Calu3 (cell line): ENCODE results near the gene NDUFB2. TPM values are rescaled to one million over a fixed set of nuclear protein-coding genes. Genes with fewer than 3 reads are reported as not detected.

Experiments used
- BruUV-seq: library from RNA; stranded (reverse); fragments of 400-500 nt; replicated peaks from 2 replicates; lab custom pipeline; 2021; lab: Mats Ljungman, UMichigan
- CTCF ChIA-PET: fragments of 300-600 bp; sonication (Branson Sonifier 250); formaldehyde crosslinking; loops from one replicate; lab custom pipeline; 2022; ENCODE audit warnings: antibody characterized with exemption; lab: Charles Lee
- DNase-seq: peaks from one replicate; pipeline ENCODE4 v3.0.0; 2022
- H3K27ac Mint-ChIP-seq: one replicate; pipeline ENCODE4 v1.8.0; 2022; ENCODE audit warnings: mixed read lengths; ENCODE audit not compliant: unreplicated experiment
- H3K27me3 Mint-ChIP-seq: one replicate; pipeline ENCODE4 v1.8.0; 2022; ENCODE audit warnings: mixed read lengths; ENCODE audit not compliant: unreplicated experiment
- H3K36me3 Mint-ChIP-seq: one replicate; pipeline ENCODE4 v1.8.0; 2022; ENCODE audit warnings: mild to moderate bottlenecking, moderate library complexity, mixed read lengths; ENCODE audit not compliant: insufficient read depth, unreplicated experiment
- H3K4me1 Mint-ChIP-seq: one replicate; pipeline ENCODE4 v1.8.0; 2022; ENCODE audit warnings: mild to moderate bottlenecking, low read depth, mixed read lengths; ENCODE audit not compliant: unreplicated experiment
- H3K4me3 Mint-ChIP-seq: one replicate; pipeline ENCODE4 v1.8.0; 2022; ENCODE audit warnings: mild to moderate bottlenecking, low read depth, moderate library complexity, mixed read lengths; ENCODE audit not compliant: unreplicated experiment
- H3K9me3 Mint-ChIP-seq: one replicate; pipeline ENCODE4 v1.8.0; 2022; ENCODE audit warnings: low read depth, mixed read lengths; ENCODE audit not compliant: unreplicated experiment
- CTCF ChIP-seq: fragments of 200-600 bp; IDR thresholded peaks from one replicate; pipeline ENCODE4 v1.8.0; 2022; ENCODE audit warnings: antibody characterized with exemption; ENCODE audit not compliant: unreplicated experiment
- intact Hi-C: fragments of 100-400 bp; cut with micrococcal nuclease; formaldehyde crosslinking; loops from one replicate; pipeline ENCODE4 v1.10.0; 2022; ENCODE audit not compliant: unreplicated experiment
- total RNA-seq: library from RNA; stranded (reverse); gene quantifications from 2 replicates; pipeline ENCODE4 v1.2.3, GENCODE V29; 2022

Gene NDUFB2
- total RNA-seq, 1 experiment from 2014 or later = 128 TPM

DNA sequence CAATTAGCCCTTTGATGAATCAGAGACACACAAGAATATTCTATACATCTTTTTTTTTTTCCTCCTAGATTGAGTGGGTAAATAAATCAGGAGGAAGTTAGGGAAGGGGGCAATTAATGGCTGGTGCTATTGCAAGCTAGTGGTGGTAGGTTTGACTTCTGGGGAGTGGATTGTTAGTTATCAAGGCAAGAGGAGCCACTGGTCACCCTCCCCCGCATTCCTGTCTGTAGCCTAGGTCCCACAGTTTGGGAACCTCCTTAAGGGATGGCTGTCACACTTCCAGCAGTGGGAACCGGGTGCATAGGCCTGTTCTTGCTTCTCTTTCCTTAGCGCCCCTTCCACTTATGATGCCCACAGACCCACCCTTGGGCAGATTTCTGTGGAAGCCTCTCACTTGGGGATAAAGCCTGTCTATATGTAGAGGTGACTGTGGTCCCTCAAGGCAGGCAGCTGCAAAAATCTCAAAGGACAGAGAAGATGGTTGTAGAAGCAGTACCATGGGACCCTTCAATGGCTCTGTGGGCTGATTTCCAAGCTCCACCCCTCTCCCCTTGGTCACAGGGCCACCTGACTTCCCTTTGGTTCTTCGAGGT is 26.1 kb upstream of the NDUFB2 start:
- Mint-ChIP-seq H3K27me3 (peaks cover 6% of the 10 kb centered on the region), H3K36me3 (peaks cover 18% of the 10 kb centered on the region), H3K4me1 (peaks cover 11% of the 10 kb centered on the region), H3K9me3 (no peaks in the 10 kb centered on the region), H3K27ac (no peak overlapping the region), H3K4me3 (no peak overlapping the region)
- intact Hi-C loops = loop anchor here (5.0 kb wide), 1 partner anchor 342 kb away; the partner anchor contains the start of gene MRPS33
- TF ChIP-seq CTCF = no peak
- CTCF ChIA-PET = interaction anchor here (0.7 kb wide), 1 partner anchor 130 kb away, joined by 6 read pairs; no protein-coding TSS in a partner anchor
- no peak for DNase-seq
- no TSS peak for BruUV-seq

DNA sequence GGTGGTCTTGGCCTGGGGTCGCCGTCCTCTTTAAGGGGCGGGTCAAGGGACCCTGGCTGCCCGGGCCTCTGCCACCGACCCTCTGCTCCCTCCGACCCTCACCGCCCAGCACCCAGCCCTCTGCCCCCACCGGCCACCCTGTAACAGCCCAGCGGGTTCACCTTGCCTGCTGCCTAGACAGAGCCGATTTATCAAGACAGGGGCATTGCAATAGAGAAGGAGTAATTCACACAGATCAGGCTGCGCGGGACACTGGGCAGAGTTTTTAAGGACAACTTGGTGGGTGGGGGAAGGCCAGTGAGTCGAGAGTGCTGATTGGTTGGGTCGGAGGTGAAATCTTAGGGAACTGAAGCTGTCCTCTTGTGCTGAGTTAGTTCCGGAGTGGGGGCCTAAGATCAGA is 24.5 kb upstream of the NDUFB2 start:
- DNase-seq = no peak
- intact Hi-C loops = loop anchor here (5.0 kb wide), 1 partner anchor 340 kb away; the partner anchor contains the start of gene MRPS33
- BruUV-seq = no TSS peak
- Mint-ChIP-seq H3K4me1 (peaks cover 11% of the 10 kb centered on the region), H3K4me3 (peak overlapping the region; percentile 78), H3K27me3 (no peaks in the 10 kb centered on the region), H3K9me3 (no peaks in the 10 kb centered on the region), H3K36me3 (peaks cover 18% of the 10 kb centered on the region), H3K27ac (no peak overlapping the region)
- no peak for TF ChIP-seq CTCF
- CTCF ChIA-PET = no interaction called here

- peak within 1 kb of the TSS; percentile 21 for H3K27ac Mint-ChIP-seq
- H3K4me3 Mint-ChIP-seq = peak within 1 kb of the TSS; percentile 78
- DNase-seq = peak; percentile 63
- no peaks in the 10 kb centered on the region for H3K9me3 Mint-ChIP-seq
- H3K36me3 Mint-ChIP-seq = peaks cover 18% of the 10 kb centered on the region
- CTCF ChIA-PET = interaction anchor here (0.6 to 1.7 kb wide), 2 partner anchors 16 to 49 kb away, joined by 3 to 4 read pairs; no protein-coding TSS in a partner anchor
- H3K27me3 Mint-ChIP-seq = no peaks in the 10 kb centered on the region
- intact Hi-C loops = loop anchor here (5.0 kb wide), 1 partner anchor 340 kb away; the partner anchor contains the start of gene MRPS33
- no TSS peak for BruUV-seq
- H3K4me1 Mint-ChIP-seq = peaks cover 11% of the 10 kb centered on the region
- no peak for TF ChIP-seq CTCF
Observed at GRCh38 chr7:140672382-140673062, 24.0 kb upstream of the NDUFB2 start, which contains the start of gene ADCK2. Gene ADCK2, plus strand, starts transcription at chr7:140672945. Its CDS starts 386 bp downstream, at chr7:140673331.

- H3K27ac Mint-ChIP-seq = peak overlapping the region; percentile 21
- DNase-seq = peak; percentile 62
- BruUV-seq = no TSS peak
- intact Hi-C loops = loop anchor here (5.0 kb wide), 1 partner anchor 339 kb away; the partner anchor contains the start of gene MRPS33
- H3K9me3 Mint-ChIP-seq = no peaks in the 10 kb centered on the region
- H3K27me3 Mint-ChIP-seq = no peaks in the 10 kb centered on the region
- TF ChIP-seq CTCF = no peak
- H3K4me3 Mint-ChIP-seq = peak overlapping the region; percentile 78
- H3K36me3 Mint-ChIP-seq = peaks cover 18% of the 10 kb centered on the region
- CTCF ChIA-PET = interaction anchor here (0.6 to 1.7 kb wide), 5 partner anchors 17 to 613 kb away, joined by 3 to 4 read pairs (median 3); partner anchors contain the start of gene BRAF
- peaks cover 11% of the 10 kb centered on the region for H3K4me1 Mint-ChIP-seq
Observed at GRCh38 chr7:140673063-140673773, 23.3 kb upstream of the NDUFB2 start.
